Stimulated activated naive B cell treated with anti-CD40 and anti-IgM and Interleukin-4, amounts not matched to agents 10 μg/mL and 1 μg/mL and 100 μg/mL, for 72 hours (primary cell): ENCODE data around the gene RASSF6.
A peak's percentile ranks its signal among the peaks of the same experiment; 100 is the strongest.
"Not testable (repeated sequence)": the region's sequence is repeated elsewhere in the genome, so short reads cannot be mapped to it uniquely, and the experiment has no call there.

Experiments
- ATAC-seq, 2 donors: fragments of 150-1000 bp; cut with Tn5 transposase; replicated peaks; 2 replicates each; pipeline ENCODE4 v1.10.0; 2021; ENCODE audit warnings: moderate library complexity in 1 of 2
- DNase-seq: peaks from one replicate; pipeline ENCODE4 v3.0.0; 2021
- H3K27ac Mint-ChIP-seq: one replicate; pipeline ENCODE4 v1.8.0; 2022; ENCODE audit warnings: mild to moderate bottlenecking, mixed read lengths
- H3K27me3 Mint-ChIP-seq, 2 donors: one replicate each; pipeline ENCODE4 v1.8.0; 2022; ENCODE audit warnings: mixed read lengths in 2 of 2
- H3K36me3 Mint-ChIP-seq, 2 donors: one replicate each; pipeline ENCODE4 v1.8.0; 2022; ENCODE audit warnings: mixed read lengths in 2 of 2, mild to moderate bottlenecking in 1 of 2
- H3K4me1 Mint-ChIP-seq, 2 donors: one replicate each; pipeline ENCODE4 v1.8.0; 2022; ENCODE audit warnings: mixed read lengths in 2 of 2, mild to moderate bottlenecking in 1 of 2
- H3K4me3 Mint-ChIP-seq, 2 donors: one replicate each; pipeline ENCODE4 v1.8.0; 2022; ENCODE audit warnings: mild to moderate bottlenecking in 2 of 2, mixed read lengths in 2 of 2, moderate library complexity in 1 of 2
- H3K9me3 Mint-ChIP-seq, 2 donors: one replicate each; pipeline ENCODE4 v1.8.0; 2022; ENCODE audit warnings: mixed read lengths in 2 of 2, mild to moderate bottlenecking in 1 of 2

The RASSF6 gene

DNA sequence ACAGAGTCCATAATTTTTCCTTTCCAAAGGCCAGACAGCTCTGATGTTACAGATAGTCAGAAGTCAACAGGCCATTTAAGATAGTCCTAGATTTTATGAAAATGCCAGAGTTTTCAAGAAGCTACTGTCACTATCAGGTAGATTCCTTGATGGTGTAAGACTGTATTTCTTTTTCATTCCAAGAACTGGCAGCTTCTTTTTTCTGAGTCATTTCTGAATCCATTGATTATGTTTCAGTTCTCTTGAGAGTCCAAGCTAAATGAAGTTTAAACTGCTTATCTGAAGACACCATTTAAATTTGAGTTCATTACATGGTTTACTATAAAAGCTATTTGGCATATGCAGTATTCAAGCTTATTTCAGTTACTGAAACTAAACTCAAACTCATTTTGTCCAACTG is 44.6 kb downstream of the RASSF6 start:
- no peaks in the 10 kb centered on the region for H3K36me3 Mint-ChIP-seq
- ATAC-seq (no peak), DNase-seq (no peak)
- peaks cover 0 to 5% of the 10 kb centered on the region in 2 donors for H3K4me1 Mint-ChIP-seq
- peaks cover 0 to 4% of the 10 kb centered on the region in 2 donors for H3K27me3 Mint-ChIP-seq
- H3K27ac Mint-ChIP-seq = no peak overlapping the region
- no peak overlapping the region for H3K4me3 Mint-ChIP-seq
- no peaks in the 10 kb centered on the region for H3K9me3 Mint-ChIP-seq

- H3K4me3 Mint-ChIP-seq = no peak overlapping the region
- peaks cover 0 to 5% of the 10 kb centered on the region in 2 donors for H3K4me1 Mint-ChIP-seq
- H3K36me3 Mint-ChIP-seq = no peaks in the 10 kb centered on the region
- peaks cover 4 to 7% of the 10 kb centered on the region in 2 donors for H3K27me3 Mint-ChIP-seq
- peak; percentile 15 for DNase-seq
- H3K9me3 Mint-ChIP-seq = no peaks in the 10 kb centered on the region
- no peak overlapping the region for H3K27ac Mint-ChIP-seq
- peak; percentile 56 to 60 for ATAC-seq
Observed at GRCh38 chr4:73573794-73574528, 46.3 kb downstream of the RASSF6 start.

DNA sequence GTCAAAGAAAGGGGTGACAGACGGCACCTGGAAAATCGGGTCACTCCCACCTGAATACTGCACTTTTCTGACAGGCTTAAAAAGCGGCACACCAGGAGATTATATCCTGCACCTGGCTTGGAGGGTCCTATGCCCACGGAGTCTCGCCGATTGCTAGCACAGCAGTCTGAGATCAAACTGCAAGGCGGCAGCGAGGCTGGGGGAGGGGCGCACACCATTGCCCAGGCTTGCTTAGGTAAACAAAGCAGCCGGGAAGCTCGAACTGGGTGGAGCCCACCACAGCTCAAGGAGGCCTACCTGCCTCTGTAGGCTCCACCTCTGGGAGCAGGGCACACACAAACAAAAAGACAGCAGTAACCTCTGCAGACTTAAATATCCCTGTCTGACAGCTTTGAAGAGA is 69.4 kb downstream of the RASSF6 start:
- not testable (repeated sequence) for DNase-seq, H3K4me1 Mint-ChIP-seq, H3K9me3 Mint-ChIP-seq, H3K36me3 Mint-ChIP-seq, H3K27ac Mint-ChIP-seq, H3K4me3 Mint-ChIP-seq, ATAC-seq, H3K27me3 Mint-ChIP-seq

DNA sequence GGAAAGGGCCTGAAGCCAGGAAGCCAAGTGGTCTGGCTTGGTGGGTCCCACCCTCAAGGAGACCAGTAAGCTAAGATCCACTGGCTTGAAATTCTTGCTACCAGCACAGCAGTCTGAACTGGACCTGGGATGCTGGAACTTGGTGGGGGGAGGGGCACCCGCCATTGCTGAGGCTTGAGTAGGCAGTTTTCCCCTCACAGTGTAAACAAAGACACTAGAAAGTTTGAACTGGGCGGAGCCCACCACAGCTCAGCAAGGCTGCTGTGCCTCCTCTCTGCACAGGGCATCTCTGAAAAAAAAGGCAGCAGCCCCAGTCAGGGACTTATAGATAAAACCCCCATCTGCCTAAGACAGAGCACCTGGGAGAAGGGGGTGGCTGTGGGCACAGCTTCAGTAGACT is 75.6 kb downstream of the RASSF6 start:
- Mint-ChIP-seq H3K4me1 (no peaks in the 10 kb centered on the region), H3K9me3 (peaks cover 0 to 2% of the 10 kb centered on the region in 2 donors), H3K27me3 (peaks cover 0 to 2% of the 10 kb centered on the region in 2 donors), H3K27ac (no peak overlapping the region), H3K4me3 (no peak overlapping the region), H3K36me3 (no peaks in the 10 kb centered on the region)
- ATAC-seq (no peak), DNase-seq (no peak)

GRCh38 chr4:73541251-73541650 is 79.0 kb downstream of the RASSF6 start:
- no peak for DNase-seq
- no peak overlapping the region for H3K4me3 Mint-ChIP-seq
- peaks cover 0 to 2% of the 10 kb centered on the region in 2 donors for H3K9me3 Mint-ChIP-seq
- H3K36me3 Mint-ChIP-seq = no peaks in the 10 kb centered on the region
- no peak for ATAC-seq
- H3K27ac Mint-ChIP-seq = no peak overlapping the region
- H3K27me3 Mint-ChIP-seq = peaks cover 0 to 5% of the 10 kb centered on the region in 2 donors
- no peaks in the 10 kb centered on the region for H3K4me1 Mint-ChIP-seq

DNA sequence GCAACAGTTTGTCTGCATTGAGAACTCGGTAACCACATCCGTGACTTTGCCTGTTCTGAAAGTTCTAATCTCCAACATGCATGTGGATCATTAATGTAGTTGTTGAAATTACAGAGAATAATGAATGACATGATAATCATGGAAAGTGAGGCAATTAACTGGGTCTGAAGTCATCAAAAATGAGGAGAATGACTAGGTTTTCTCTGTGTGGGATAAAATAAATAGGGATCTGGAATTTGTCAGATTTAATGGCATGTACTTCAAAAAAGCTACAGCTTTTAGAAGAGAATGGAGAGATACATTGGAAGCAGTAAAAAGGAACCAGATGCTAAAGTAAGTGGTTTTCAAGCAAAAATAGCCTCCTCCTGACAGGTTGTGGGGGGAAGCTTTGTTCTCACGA is 79.4 kb downstream of the RASSF6 start:
- peaks cover 0 to 2% of the 10 kb centered on the region in 2 donors for H3K9me3 Mint-ChIP-seq
- DNase-seq (no peak), ATAC-seq (no peak)
- H3K27me3 Mint-ChIP-seq = peaks cover 0 to 5% of the 10 kb centered on the region in 2 donors
- no peaks in the 10 kb centered on the region for H3K4me1 Mint-ChIP-seq
- no peak overlapping the region for H3K27ac Mint-ChIP-seq
- no peaks in the 10 kb centered on the region for H3K36me3 Mint-ChIP-seq
- H3K4me3 Mint-ChIP-seq = no peak overlapping the region

GRCh38 chr4:73539386-73539785 is 80.8 kb downstream of the RASSF6 start:
- H3K27ac Mint-ChIP-seq = no peak overlapping the region
- no peak for DNase-seq
- H3K36me3 Mint-ChIP-seq = no peaks in the 10 kb centered on the region

GRCh38 chr4:73538162-73538561 is 82.1 kb downstream of the RASSF6 start:
- no peak overlapping the region for H3K4me3 Mint-ChIP-seq
- no peaks in the 10 kb centered on the region for H3K9me3 Mint-ChIP-seq
- no peaks in the 10 kb centered on the region for H3K4me1 Mint-ChIP-seq
- ATAC-seq (no peak), DNase-seq (no peak)
- no peak overlapping the region for H3K27ac Mint-ChIP-seq
- peaks cover 0 to 5% of the 10 kb centered on the region in 2 donors for H3K27me3 Mint-ChIP-seq
- H3K36me3 Mint-ChIP-seq = no peaks in the 10 kb centered on the region

More at GRCh38 chr4:73539386-73539785, 80.8 kb downstream of the RASSF6 start:
- Mint-ChIP-seq H3K4me1 (no peaks in the 10 kb centered on the region), H3K4me3 (no peak overlapping the region), H3K9me3 (no peaks in the 10 kb centered on the region), H3K27me3 (peaks cover 0 to 5% of the 10 kb centered on the region in 2 donors)
- no peak for ATAC-seq

GRCh38 chr4:73533515-73534422 is 86.5 kb downstream of the RASSF6 start:
- no peaks in the 10 kb centered on the region for H3K36me3 Mint-ChIP-seq
- no peak overlapping the region for H3K4me3 Mint-ChIP-seq
- peaks cover 0 to 5% of the 10 kb centered on the region in 2 donors for H3K27me3 Mint-ChIP-seq
- H3K27ac Mint-ChIP-seq = no peak overlapping the region
- H3K9me3 Mint-ChIP-seq = no peaks in the 10 kb centered on the region
- ATAC-seq = no peak
- no peaks in the 10 kb centered on the region for H3K4me1 Mint-ChIP-seq
- DNase-seq = no peak

- ATAC-seq = no peak
- no peak overlapping the region for H3K4me3 Mint-ChIP-seq
- no peak for DNase-seq
- no peaks in the 10 kb centered on the region for H3K27me3 Mint-ChIP-seq
- H3K9me3 Mint-ChIP-seq = no peaks in the 10 kb centered on the region
- no peak overlapping the region for H3K27ac Mint-ChIP-seq
- H3K36me3 Mint-ChIP-seq = no peaks in the 10 kb centered on the region
- no peaks in the 10 kb centered on the region for H3K4me1 Mint-ChIP-seq
Observed at GRCh38 chr4:73528171-73528570, 92.1 kb downstream of the RASSF6 start.

- no peaks in the 10 kb centered on the region for H3K9me3 Mint-ChIP-seq
- H3K27ac Mint-ChIP-seq = no peak overlapping the region
- H3K4me3 Mint-ChIP-seq = no peak overlapping the region
- ATAC-seq = no peak
- no peaks in the 10 kb centered on the region for H3K4me1 Mint-ChIP-seq
- no peak for DNase-seq
- no peaks in the 10 kb centered on the region for H3K27me3 Mint-ChIP-seq
- H3K36me3 Mint-ChIP-seq = no peaks in the 10 kb centered on the region
Observed at GRCh38 chr4:73527196-73527595, 93.0 kb downstream of the RASSF6 start.

- Mint-ChIP-seq H3K9me3 (no peaks in the 10 kb centered on the region), H3K4me1 (peaks cover 0 to under 1% of the 10 kb centered on the region in 2 donors), H3K27me3 (peaks cover 0 to 3% of the 10 kb centered on the region in 2 donors), H3K4me3 (no peak overlapping the region), H3K27ac (no peak overlapping the region), H3K36me3 (no peaks in the 10 kb centered on the region)
- ATAC-seq (no peak), DNase-seq (no peak)
Observed at GRCh38 chr4:73525611-73526010, 94.6 kb downstream of the RASSF6 start.

- ATAC-seq (no peak), DNase-seq (no peak)
- no peak overlapping the region for H3K4me3 Mint-ChIP-seq
- H3K4me1 Mint-ChIP-seq = peaks cover 0 to 2% of the 10 kb centered on the region in 2 donors
- H3K27me3 Mint-ChIP-seq = peaks cover 0 to 12% of the 10 kb centered on the region in 2 donors
- no peaks in the 10 kb centered on the region for H3K9me3 Mint-ChIP-seq
- H3K36me3 Mint-ChIP-seq = no peaks in the 10 kb centered on the region
- no peak overlapping the region for H3K27ac Mint-ChIP-seq
Observed at GRCh38 chr4:73523126-73523525, 97.1 kb downstream of the RASSF6 start.
